ENCODE results near the gene KRT17.

Gene KRT17

GRCh38 chr17:41624208-41625101 lies at the start of gene KRT17:
KRT17 (minus strand) TSS chr17:41624575; CDS start chr17:41624509, 66 bp downstream.
- DNase-seq: no peak

- DNase-seq: no peak
Observed at GRCh38 chr17:41672153-41672552, 47.8 kb upstream of the KRT17 start.

GRCh38 chr17:41667280-41668041 lies 43.1 kb upstream of the KRT17 start:
- DNase-seq: no peak

- DNase-seq: peak; percentile 73
Observed at GRCh38 chr17:41666708-41667279, 42.4 kb upstream of the KRT17 start.

- DNase-seq: peak; percentile 68
Observed at GRCh38 chr17:41666237-41666641, 41.9 kb upstream of the KRT17 start.

- peak; percentile 78 for DNase-seq
Observed at GRCh38 chr17:41665566-41666236, 41.3 kb upstream of the KRT17 start.

GRCh38 chr17:41664587-41665565 lies 40.5 kb upstream of the KRT17 start:
- DNase-seq: no peak

GRCh38 chr17:41664172-41664457 lies 39.7 kb upstream of the KRT17 start:
- DNase-seq: no peak

- no peak for DNase-seq
Observed at GRCh38 chr17:41663451-41664171, 39.2 kb upstream of the KRT17 start.

GRCh38 chr17:41660221-41660711 lies 35.9 kb upstream of the KRT17 start:
- no peak for DNase-seq

GRCh38 chr17:41659427-41660212 lies 35.2 kb upstream of the KRT17 start:
- no peak for DNase-seq

GRCh38 chr17:41658846-41659245 lies 34.5 kb upstream of the KRT17 start:
- DNase-seq: no peak

- DNase-seq: no peak
Observed at GRCh38 chr17:41657936-41658335, 33.6 kb upstream of the KRT17 start.

GRCh38 chr17:41657176-41657754 lies 32.9 kb upstream of the KRT17 start:
- DNase-seq: no peak

GRCh38 chr17:41656249-41657023 lies 32.1 kb upstream of the KRT17 start:
- DNase-seq: no peak

GRCh38 chr17:41655611-41656111 lies 31.3 kb upstream of the KRT17 start:
- no peak for DNase-seq

GRCh38 chr17:41654678-41655607 lies 30.6 kb upstream of the KRT17 start:
- no peak for DNase-seq

Data from NCI-H1092 (cell line).